Body of pancreas (tissue), 4 donors: ENCODE results near the gene KIAA1217. TPM values are rescaled to one million over a fixed set of nuclear protein-coding genes. Genes with fewer than 3 reads are reported as not detected.

Experiments
- ATAC-seq: fragments of 150-250 bp; one replicate; pipeline ENCODE4 v1.9.1; 2016
- DNase-seq, 4 donors: peaks; one replicate each; pipeline ENCODE4 v3.0.0-alpha.2; 2019
- H3K27ac ChIP-seq, 4 donors: fragments of 200-600 bp; sonication (generic); 1 replicate in 3 of 4; 2 replicates in 1 of 4; pipeline versions ENCODE4 v1.5.1 to v1.6.1; 2016 to 2019; ENCODE audit warnings: mild to moderate bottlenecking in 1 of 4, mixed read lengths in 1 of 4, moderate library complexity in 1 of 4
- H3K27me3 ChIP-seq, 2 donors: fragments of 200-600 bp; sonication (generic); one replicate each; pipeline ENCODE4 v1.6.0; 2016; ENCODE audit warnings: mild to moderate bottlenecking in 1 of 2
- H3K36me3 ChIP-seq, 2 donors: fragments of 200-600 bp; sonication (generic); replicated peaks in 1 of 2; 2 replicates each; pipeline ENCODE4 v1.5.1; 2016; ENCODE audit warnings: low read depth in 2 of 2; ENCODE audit not compliant: insufficient read depth in 1 of 2
- H3K4me1 ChIP-seq: fragments of 200-600 bp; sonication (generic); one replicate; pipeline ENCODE4 v1.6.0; 2016
- H3K4me3 ChIP-seq, 2 donors: fragments of 200-600 bp; sonication (generic); 1 replicate in 1 of 2; 2 replicates in 1 of 2; pipeline ENCODE4 v1.5.1; 2016 to 2019
- H3K9me3 ChIP-seq, 3 donors: fragments of 200-600 bp; sonication (generic); 1 replicate in 2 of 3; 2 replicates in 1 of 3; pipeline ENCODE4 v1.5.1; 2016
- POLR2A ChIP-seq, 3 donors: fragments of 450-650 bp; IDR thresholded peaks; one replicate each; pipeline ENCODE4 v1.6.1; 2016; ENCODE audit warnings: antibody characterized with exemption in 3 of 3, mild to moderate bottlenecking in 2 of 3
- WGBS, 2 donors: methylation state at CpG; one replicate each; pipeline ENCODE4 v1.1.5; 2017; 5-methylcytosine and 5-hydroxymethylcytosine counted together
- intact Hi-C: fragments of 100-400 bp; cut with DNase I; formaldehyde crosslinking; loops from one replicate; pipeline ENCODE4 v1.15.1; 2023
- total RNA-seq, 2 donors: library from RNA; depleted of rRNA; stranded (reverse); fragments of >200 nt; gene quantifications; one replicate each; pipeline ENCODE4 v1.1.0, GENCODE V29; 2016
- TF ChIP-seq, protein P1 (sequence below), 7 experiments: fragments of 450-650 bp in 4 of 7; fragments of 200-600 bp in 3 of 7; sonication (generic) in 3 of 7; IDR thresholded peaks; one replicate each; pipeline ENCODE4 v1.5.1; 2016 to 2019; ENCODE audit warnings: antibody characterized with exemption in 7 of 7

KIAA1217 gene
- total RNA-seq, 2 donors from 2014 or later: 25.9 to 36.9 TPM

- no peak for DNase-seq
- 80 to 86% methylated on average over 14 of the region's 14 CpGs for WGBS, 2 donors
- Histone ChIP-seq H3K27ac (no peak overlapping the region), H3K27me3 (no peaks in the 10 kb centered on the region), H3K9me3 (no peaks in the 10 kb centered on the region), H3K36me3 (peaks cover 0 to 18% of the 10 kb centered on the region in 2 donors), H3K4me3 (no peak overlapping the region), H3K4me1 (no peaks in the 10 kb centered on the region)
- intact Hi-C loops: no loop called here
- no peak for ATAC-seq
- TF ChIP-seq POLR2A (IDR thresholded peaks at IDR 0.05): no peak
- TF ChIP-seq, protein P1, sequence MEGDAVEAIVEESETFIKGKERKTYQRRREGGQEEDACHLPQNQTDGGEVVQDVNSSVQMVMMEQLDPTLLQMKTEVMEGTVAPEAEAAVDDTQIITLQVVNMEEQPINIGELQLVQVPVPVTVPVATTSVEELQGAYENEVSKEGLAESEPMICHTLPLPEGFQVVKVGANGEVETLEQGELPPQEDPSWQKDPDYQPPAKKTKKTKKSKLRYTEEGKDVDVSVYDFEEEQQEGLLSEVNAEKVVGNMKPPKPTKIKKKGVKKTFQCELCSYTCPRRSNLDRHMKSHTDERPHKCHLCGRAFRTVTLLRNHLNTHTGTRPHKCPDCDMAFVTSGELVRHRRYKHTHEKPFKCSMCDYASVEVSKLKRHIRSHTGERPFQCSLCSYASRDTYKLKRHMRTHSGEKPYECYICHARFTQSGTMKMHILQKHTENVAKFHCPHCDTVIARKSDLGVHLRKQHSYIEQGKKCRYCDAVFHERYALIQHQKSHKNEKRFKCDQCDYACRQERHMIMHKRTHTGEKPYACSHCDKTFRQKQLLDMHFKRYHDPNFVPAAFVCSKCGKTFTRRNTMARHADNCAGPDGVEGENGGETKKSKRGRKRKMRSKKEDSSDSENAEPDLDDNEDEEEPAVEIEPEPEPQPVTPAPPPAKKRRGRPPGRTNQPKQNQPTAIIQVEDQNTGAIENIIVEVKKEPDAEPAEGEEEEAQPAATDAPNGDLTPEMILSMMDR (IDR thresholded peaks at IDR 0.05): no peak
These were observed 333.7 kb downstream of the KIAA1217 start for GRCh38 chr10:24542314-24543270.

- no peak for TF ChIP-seq POLR2A (IDR thresholded peaks at IDR 0.05)
- TF ChIP-seq, protein P1 (IDR thresholded peaks at IDR 0.05): no peak
- no peak overlapping the region for H3K4me3 ChIP-seq
- no peaks in the 10 kb centered on the region for H3K4me1 ChIP-seq
- peaks cover 0 to 14% of the 10 kb centered on the region in 2 donors for H3K36me3 ChIP-seq
- DNase-seq: no peak
- no peaks in the 10 kb centered on the region for H3K9me3 ChIP-seq
- ATAC-seq: no peak
- no peaks in the 10 kb centered on the region for H3K27me3 ChIP-seq
- intact Hi-C loops: no loop called here
- WGBS, 2 donors: 92 to 94% methylated on average over 10 of the region's 10 CpGs
- H3K27ac ChIP-seq: no peak overlapping the region
These were observed 335.8 kb downstream of the KIAA1217 start for GRCh38 chr10:24544776-24545175.

DNA sequence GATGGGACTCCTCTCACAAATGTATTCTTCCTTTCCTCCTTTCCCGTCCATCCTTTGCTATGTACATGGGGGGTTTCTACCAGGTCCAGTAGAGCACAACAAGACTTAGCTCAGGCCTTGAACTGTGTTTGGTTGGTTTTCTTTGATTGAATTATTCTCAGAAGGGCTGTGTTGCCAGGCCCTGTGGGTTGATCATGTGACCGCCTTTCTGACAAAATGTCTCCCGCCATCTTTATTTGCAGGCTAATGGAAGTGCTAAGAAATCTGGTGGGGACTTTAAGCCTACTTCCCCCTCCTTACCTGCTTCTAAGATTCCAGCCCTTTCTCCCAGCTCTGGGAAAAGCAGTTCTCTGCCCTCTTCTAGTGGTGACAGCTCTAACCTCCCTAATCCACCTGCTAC lies 336.6 kb downstream of the KIAA1217 start:
- Histone ChIP-seq H3K27me3 (no peaks in the 10 kb centered on the region), H3K36me3 (peaks cover 0 to 11% of the 10 kb centered on the region in 2 donors), H3K9me3 (no peaks in the 10 kb centered on the region), H3K4me3 (no peak overlapping the region), H3K27ac (no peak overlapping the region), H3K4me1 (no peaks in the 10 kb centered on the region)
- no peak for DNase-seq
- TF ChIP-seq, protein P1 (IDR thresholded peaks at IDR 0.05): no peak
- no peak for TF ChIP-seq POLR2A (IDR thresholded peaks at IDR 0.05)
- intact Hi-C loops: no loop called here
- 85 to 98% methylated on average over 3 of the region's 3 CpGs for WGBS, 2 donors
- ATAC-seq: no peak

GRCh38 chr10:24550680-24551079 lies 341.7 kb downstream of the KIAA1217 start:
- no peak for DNase-seq
- no peaks in the 10 kb centered on the region for H3K27me3 ChIP-seq
- H3K36me3 ChIP-seq: peaks cover 0 to 2% of the 10 kb centered on the region in 2 donors
- H3K27ac ChIP-seq: no peak overlapping the region
- 81 to 84% methylated on average over 10 of the region's 10 CpGs for WGBS, 2 donors
- H3K4me1 ChIP-seq: peaks cover 3% of the 10 kb centered on the region
- H3K4me3 ChIP-seq: no peak overlapping the region
- intact Hi-C loops: no loop called here
- TF ChIP-seq, protein P1 (IDR thresholded peaks at IDR 0.05): no peak
- TF ChIP-seq POLR2A (IDR thresholded peaks at IDR 0.05): no peak
- H3K9me3 ChIP-seq: no peaks in the 10 kb centered on the region
- no peak for ATAC-seq
